RWPE2 (cell line): Measurements from ENCODE around the gene PMEPA1.

Experiments used
- ATAC-seq: fragments of 200-7000 bp; cut with Tn5 transposase; 3 replicates; pipeline ENCODE4 v1.9.1; 2021; ENCODE audit warnings: low read depth
- DNase-seq: peaks from one replicate; pipeline ENCODE4 v3.0.0-alpha.2; 2020; ENCODE audit warnings: low spot score
- H3K27ac ChIP-seq: fragments of 450-650 bp; 2 replicates; pipeline ENCODE4 v1.5.1; 2017; ENCODE audit warnings: mild to moderate bottlenecking; ENCODE audit not compliant: poor library complexity, severe bottlenecking
- H3K27me3 ChIP-seq: fragments of 250-450 bp; sonication (Bioruptor Pico); 2 replicates; pipeline ENCODE4 v1.5.1; 2021; ENCODE audit warnings: mild to moderate bottlenecking, moderate library complexity; ENCODE audit not compliant: insufficient read depth, poor library complexity, severe bottlenecking
- H3K36me3 ChIP-seq: fragments of 250-450 bp; sonication (Bioruptor Pico); 2 replicates; pipeline ENCODE4 v1.5.1; 2020; ENCODE audit warnings: low read depth, mild to moderate bottlenecking, moderate library complexity
- H3K4me1 ChIP-seq: fragments of 250-450 bp; sonication (Bioruptor Pico); 2 replicates; pipeline ENCODE4 v1.5.1; 2021; ENCODE audit warnings: mild to moderate bottlenecking, moderate library complexity; ENCODE audit not compliant: insufficient read depth, poor library complexity, severe bottlenecking
- H3K4me3 ChIP-seq: fragments of 250-450 bp; sonication (Bioruptor Pico); 2 replicates; pipeline ENCODE4 v1.5.1; 2021; ENCODE audit warnings: mild to moderate bottlenecking, moderate library complexity; ENCODE audit not compliant: severe bottlenecking
- H3K9me3 ChIP-seq: fragments of 250-450 bp; sonication (Bioruptor Pico); 2 replicates; pipeline ENCODE4 v1.5.1; 2021; ENCODE audit warnings: mild to moderate bottlenecking, moderate library complexity; ENCODE audit not compliant: severe bottlenecking
- TF ChIP-seq, protein P1 (sequence below): fragments of 450-650 bp; IDR thresholded peaks from one replicate; pipeline ENCODE4 v1.5.1; 2017; ENCODE audit warnings: mild to moderate bottlenecking, moderate library complexity; ENCODE audit not compliant: poor library complexity, severe bottlenecking

Gene PMEPA1

DNA sequence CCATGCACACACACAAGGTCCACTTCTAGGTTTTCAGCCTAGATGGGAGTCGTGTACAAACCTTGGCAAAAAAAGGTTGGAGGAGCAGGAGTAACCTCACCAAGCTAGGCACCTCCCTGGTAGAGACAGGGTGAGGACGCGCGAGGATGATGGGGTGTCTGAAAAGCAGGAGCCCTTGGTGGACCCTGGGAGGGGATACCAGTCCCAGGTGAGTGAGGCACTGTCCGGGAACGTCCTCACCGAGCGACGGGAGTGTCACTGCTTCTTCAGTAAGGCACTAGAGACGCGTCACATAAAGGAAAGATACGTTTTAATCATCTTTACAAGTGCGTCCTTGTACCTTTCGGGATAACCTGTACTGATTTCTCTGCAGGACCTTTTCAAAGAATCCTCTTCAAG is 60.2 kb downstream of the PMEPA1 start:
- Histone ChIP-seq H3K36me3 (peaks cover 47% of the 10 kb centered on the region), H3K4me1 (no peaks in the 10 kb centered on the region), H3K27me3 (no peaks in the 10 kb centered on the region), H3K27ac (no peak overlapping the region), H3K9me3 (no peaks in the 10 kb centered on the region), H3K4me3 (no peak overlapping the region)
- TF ChIP-seq, protein P1, sequence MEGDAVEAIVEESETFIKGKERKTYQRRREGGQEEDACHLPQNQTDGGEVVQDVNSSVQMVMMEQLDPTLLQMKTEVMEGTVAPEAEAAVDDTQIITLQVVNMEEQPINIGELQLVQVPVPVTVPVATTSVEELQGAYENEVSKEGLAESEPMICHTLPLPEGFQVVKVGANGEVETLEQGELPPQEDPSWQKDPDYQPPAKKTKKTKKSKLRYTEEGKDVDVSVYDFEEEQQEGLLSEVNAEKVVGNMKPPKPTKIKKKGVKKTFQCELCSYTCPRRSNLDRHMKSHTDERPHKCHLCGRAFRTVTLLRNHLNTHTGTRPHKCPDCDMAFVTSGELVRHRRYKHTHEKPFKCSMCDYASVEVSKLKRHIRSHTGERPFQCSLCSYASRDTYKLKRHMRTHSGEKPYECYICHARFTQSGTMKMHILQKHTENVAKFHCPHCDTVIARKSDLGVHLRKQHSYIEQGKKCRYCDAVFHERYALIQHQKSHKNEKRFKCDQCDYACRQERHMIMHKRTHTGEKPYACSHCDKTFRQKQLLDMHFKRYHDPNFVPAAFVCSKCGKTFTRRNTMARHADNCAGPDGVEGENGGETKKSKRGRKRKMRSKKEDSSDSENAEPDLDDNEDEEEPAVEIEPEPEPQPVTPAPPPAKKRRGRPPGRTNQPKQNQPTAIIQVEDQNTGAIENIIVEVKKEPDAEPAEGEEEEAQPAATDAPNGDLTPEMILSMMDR: no peak
- DNase-seq: peak; percentile 81
- no peak for ATAC-seq

DNA sequence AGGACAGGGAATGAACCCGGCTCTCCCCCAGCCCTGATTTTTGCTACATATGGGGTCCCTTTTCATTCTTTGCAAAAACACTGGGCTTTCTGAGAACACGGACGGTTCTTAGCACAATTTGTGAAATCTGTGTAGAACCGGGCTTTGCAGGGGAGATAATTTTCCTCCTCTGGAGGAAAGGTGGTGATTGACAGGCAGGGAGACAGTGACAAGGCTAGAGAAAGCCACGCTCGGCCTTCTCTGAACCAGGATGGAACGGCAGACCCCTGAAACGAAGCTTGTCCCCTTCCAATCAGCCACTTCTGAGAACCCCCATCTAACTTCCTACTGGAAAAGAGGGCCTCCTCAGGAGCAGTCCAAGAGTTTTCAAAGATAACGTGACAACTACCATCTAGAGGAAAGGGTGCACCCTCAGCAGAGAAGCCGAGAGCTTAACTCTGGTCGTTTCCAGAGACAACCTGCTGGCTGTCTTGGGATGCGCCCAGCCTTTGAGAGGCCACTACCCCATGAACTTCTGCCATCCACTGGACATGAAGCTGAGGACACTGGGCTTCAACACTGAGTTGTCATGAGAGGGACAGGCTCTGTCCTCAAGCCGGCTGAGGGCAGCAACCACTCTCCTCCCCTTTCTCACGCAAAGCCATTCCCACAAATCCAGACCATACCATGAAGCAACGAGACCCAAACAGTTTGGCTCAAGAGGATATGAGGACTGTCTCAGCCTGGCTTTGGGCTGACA is 60.8 kb downstream of the PMEPA1 start:
- Histone ChIP-seq H3K4me1 (no peaks in the 10 kb centered on the region), H3K27ac (peak overlapping the region; percentile 0), H3K4me3 (no peak overlapping the region), H3K36me3 (peaks cover 42% of the 10 kb centered on the region), H3K9me3 (no peaks in the 10 kb centered on the region), H3K27me3 (no peaks in the 10 kb centered on the region)
- ATAC-seq (0 out of 3 replicates have a peak, but pooled peaks have one; percentile 0), DNase-seq (no peak)
- TF ChIP-seq, protein P1: no peak

GRCh38 chr20:57647933-57648785 is 61.7 kb downstream of the PMEPA1 start:
- Histone ChIP-seq H3K27ac (peak overlapping the region; percentile 0), H3K27me3 (no peaks in the 10 kb centered on the region), H3K4me3 (no peak overlapping the region), H3K36me3 (peaks cover 33% of the 10 kb centered on the region), H3K4me1 (no peaks in the 10 kb centered on the region), H3K9me3 (no peaks in the 10 kb centered on the region)
- no peak for DNase-seq
- TF ChIP-seq, protein P1: no peak
- peak; percentile 4; the same call in 1 of the 3 replicates for ATAC-seq

DNA sequence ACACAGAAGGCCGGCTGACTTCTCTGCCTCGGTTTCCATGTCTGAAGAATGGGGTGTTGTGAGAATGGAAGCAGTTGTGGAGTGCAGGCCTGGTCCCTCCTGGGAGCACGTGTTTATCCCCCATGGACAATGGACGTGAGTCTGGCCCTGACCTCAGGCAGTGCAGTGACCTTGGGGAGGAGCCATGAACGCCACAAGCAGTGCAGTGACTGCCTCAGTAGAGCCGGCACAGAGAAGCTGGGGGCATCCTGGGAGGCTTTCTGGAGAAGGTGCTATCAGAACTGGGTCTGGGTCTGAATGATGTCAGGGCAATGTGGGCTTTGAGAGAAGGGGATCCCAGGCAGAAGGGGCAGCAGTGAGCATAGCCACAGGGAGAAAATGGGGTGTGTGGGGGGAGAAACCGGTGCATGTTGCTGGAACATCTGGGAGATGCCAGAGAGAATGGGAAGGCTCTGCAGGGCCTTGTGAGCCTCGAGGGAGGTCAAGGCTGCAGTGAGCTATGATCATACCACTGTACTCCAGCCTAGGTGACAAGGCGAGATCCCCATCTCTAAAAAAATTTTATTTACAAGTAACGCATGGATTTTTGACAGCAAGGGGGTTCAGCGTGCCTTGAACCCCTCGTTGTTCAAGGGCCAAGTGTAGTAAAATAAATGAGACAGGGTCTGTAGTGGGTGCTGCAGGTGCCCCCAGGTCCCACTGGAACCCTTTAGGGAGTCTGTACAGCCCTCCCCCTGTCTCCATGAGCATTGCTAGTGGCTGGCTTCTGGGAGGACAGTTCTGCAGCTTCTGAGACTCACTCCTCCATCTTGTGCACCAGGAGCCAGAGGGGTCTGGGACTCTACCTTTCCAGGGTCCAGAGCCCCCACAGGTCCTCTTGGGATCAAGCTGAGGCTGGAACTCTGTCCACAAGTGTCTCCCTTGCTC is 62.5 kb downstream of the PMEPA1 start:
- Histone ChIP-seq H3K36me3 (peaks cover 24% of the 10 kb centered on the region), H3K27ac (no peak overlapping the region), H3K9me3 (no peaks in the 10 kb centered on the region), H3K4me1 (no peaks in the 10 kb centered on the region), H3K27me3 (no peaks in the 10 kb centered on the region), H3K4me3 (no peak overlapping the region)
- DNase-seq (peak; percentile 70), ATAC-seq (peak; percentile 38)
- TF ChIP-seq, protein P1: no peak
